GM12874 (cell line): ENCODE results near the gene RAB29.

ENCODE experiments used
- TF ChIP-seq, protein P1 (sequence below): IDR thresholded peaks from 2 replicates; pipeline ENCODE4 v1.5.1; 2011; ENCODE audit warnings: low read depth, mild to moderate bottlenecking, control low read depth, low read length, moderate library complexity; ENCODE audit not compliant: insufficient read depth

The RAB29 gene

DNA sequence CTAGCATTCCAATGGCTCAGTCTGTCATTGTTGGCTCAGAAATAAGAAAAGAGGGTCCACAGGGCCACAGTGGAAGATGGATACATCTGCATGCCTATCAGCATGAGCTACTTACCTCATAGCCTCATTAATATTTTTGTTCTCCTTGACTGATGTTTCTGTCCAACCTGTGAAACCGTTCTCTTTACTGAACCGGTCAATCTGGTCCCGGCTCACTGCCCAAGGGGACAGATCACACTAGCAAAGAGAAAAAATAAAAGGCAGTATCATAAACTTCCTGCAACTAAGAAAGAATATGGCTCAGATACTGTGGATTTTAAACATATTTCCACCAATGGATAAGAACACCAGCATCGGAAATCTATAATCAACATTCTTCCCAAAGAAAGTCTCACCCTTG lies 4.7 kb downstream of the RAB29 start:
- TF ChIP-seq, protein P1, sequence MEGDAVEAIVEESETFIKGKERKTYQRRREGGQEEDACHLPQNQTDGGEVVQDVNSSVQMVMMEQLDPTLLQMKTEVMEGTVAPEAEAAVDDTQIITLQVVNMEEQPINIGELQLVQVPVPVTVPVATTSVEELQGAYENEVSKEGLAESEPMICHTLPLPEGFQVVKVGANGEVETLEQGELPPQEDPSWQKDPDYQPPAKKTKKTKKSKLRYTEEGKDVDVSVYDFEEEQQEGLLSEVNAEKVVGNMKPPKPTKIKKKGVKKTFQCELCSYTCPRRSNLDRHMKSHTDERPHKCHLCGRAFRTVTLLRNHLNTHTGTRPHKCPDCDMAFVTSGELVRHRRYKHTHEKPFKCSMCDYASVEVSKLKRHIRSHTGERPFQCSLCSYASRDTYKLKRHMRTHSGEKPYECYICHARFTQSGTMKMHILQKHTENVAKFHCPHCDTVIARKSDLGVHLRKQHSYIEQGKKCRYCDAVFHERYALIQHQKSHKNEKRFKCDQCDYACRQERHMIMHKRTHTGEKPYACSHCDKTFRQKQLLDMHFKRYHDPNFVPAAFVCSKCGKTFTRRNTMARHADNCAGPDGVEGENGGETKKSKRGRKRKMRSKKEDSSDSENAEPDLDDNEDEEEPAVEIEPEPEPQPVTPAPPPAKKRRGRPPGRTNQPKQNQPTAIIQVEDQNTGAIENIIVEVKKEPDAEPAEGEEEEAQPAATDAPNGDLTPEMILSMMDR = no peak

DNA sequence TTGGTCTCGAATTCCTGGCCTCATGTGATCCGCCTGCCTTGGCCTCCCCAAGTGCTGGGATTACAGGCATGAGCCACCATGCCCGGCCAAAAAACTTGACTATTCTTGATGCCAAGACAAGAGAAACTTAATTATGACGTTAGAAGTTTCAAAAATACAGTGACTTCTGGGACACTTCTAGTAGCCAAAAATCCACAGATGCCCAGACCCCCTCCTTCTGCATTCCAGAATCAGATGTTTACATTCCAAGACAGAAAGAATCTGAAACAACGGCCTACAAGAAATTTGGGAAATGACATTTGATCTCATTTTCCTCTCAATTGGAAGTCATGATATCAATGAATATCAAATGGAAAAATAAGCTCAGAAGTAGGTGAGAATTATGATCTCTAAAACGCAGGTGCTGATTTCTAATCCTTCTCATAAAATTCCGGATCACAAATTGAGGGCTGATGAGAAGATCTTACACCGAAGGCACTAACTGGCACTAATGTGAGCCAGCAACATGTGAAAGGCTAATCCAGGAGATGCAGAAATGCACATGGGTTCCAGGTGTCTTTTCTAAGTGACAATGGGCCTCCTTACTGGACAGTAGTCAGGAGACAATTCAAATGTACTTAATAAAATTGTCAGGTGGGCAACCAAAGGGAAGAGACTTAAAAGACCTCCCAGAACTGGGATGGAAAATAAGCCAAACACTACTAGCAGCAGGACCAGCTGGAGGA lies 5.5 kb downstream of the RAB29 start:
- TF ChIP-seq, protein P1 = no peak

DNA sequence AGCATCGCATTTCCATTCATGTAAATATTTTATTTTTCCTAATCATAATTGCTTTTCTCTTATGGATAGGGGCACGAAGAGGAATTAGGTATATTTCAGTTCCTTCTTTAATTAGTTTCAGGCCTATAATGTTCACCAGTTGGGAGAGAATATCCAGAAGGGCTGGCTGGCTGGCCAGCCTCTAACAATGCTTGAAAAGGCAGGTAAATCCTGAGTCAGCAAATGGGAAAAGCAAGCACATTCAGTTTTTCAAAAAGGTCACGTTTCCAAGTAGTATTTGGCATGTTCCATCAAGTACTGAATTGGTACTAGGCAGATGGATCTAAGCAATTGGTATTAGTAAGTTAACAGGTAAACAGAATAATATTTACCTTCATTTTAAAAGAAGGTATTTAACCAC lies 8.0 kb downstream of the RAB29 start:
- TF ChIP-seq, protein P1 = no peak

GRCh38 chr1:205766570-205766969 lies 8.7 kb downstream of the RAB29 start:
- TF ChIP-seq, protein P1 = no peak

DNA sequence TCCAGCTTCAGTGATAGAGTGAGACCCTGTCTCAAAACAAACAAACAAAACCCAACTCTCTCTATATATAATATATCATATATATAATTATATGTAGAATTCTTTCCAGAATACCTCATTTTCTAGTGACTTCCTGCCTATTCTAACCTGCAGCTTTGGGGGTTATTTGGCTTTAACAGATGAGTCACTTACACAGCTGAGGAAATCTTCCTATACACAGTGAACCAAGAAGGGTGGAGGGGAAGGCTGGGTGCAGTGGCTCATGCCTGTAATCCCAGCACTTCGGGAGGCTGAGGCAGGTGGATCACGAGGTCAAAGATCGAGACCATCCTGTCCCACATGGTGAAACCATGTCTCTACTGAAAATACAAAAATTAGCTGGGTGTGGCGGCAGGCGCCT lies 9.2 kb downstream of the RAB29 start:
- TF ChIP-seq, protein P1 = no peak

DNA sequence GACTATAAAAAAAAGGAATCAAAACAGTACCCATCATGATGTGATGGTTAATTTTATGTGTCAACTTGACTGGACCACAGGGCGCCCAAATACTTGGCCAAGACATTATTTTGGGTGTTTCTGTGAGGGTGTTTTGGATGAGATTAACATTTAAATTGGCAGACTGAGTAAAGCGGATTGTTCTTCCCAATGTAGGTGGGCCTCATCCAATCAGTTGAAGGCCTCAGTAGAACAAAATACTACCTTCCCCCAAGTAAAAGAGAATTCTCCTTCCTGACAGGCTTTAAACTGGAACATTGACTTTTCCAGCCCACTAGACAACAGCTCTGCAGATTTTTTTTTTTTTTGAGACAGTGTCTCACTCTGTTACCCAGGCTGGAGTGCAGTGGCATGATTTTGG lies 10.7 kb downstream of the RAB29 start:
- TF ChIP-seq, protein P1 = no peak

DNA sequence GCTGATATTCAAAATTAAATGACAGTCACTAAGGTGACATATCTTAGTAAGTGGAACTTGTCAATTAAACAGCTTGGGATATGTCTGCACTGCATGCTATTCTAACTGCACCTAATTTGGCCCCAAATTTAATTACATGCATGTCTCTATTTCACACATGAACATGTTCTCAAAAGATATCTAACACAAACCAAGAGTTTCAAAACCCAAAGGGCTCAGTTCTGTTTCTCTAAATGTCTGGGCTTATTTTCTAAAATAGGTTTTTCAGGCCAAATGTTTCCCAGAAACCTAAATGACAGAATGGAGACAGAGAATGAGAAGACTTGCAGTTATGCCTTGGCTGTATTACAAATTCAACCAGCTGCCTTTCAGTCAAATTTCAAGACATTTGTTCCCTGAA lies 11.3 kb downstream of the RAB29 start:
- TF ChIP-seq, protein P1 = no peak
